HFF-Myc (cell line): ENCODE measurements around the gene AFF3.

Experiments used
- DNase-seq: peaks from one replicate; pipeline ENCODE4 v3.0.0-alpha.2; 2011; ENCODE audit warnings: low read depth; ENCODE audit errors: extremely low read depth
- H3K4me3 ChIP-seq: replicated peaks from 2 replicates; pipeline ENCODE4 v1.5.1; 2011; ENCODE audit warnings: low read depth, mild to moderate bottlenecking, control low read depth, low read length
- CTCF ChIP-seq: IDR thresholded peaks from 2 replicates; pipeline ENCODE4 v1.5.1; 2012; ENCODE audit warnings: mild to moderate bottlenecking, low read depth, low read length, control low read depth; ENCODE audit errors: missing control alignments

Gene AFF3

GRCh38 chr2:99850084-99850710 is 292.2 kb downstream of the AFF3 start:
- H3K4me3 ChIP-seq, result no peak overlapping the region
- DNase-seq, result no peak
- no peak for TF ChIP-seq CTCF

- no peak overlapping the region for H3K4me3 ChIP-seq
- no peak for TF ChIP-seq CTCF
- no peak for DNase-seq
Observed at GRCh38 chr2:99846462-99847107, 295.8 kb downstream of the AFF3 start.

GRCh38 chr2:99845296-99845695 is 297.1 kb downstream of the AFF3 start:
- DNase-seq, result no peak
- TF ChIP-seq CTCF, result no peak
- no peak overlapping the region for H3K4me3 ChIP-seq

- TF ChIP-seq CTCF, result no peak
- no peak overlapping the region for H3K4me3 ChIP-seq
- no peak for DNase-seq
Observed at GRCh38 chr2:99842451-99842850, 299.9 kb downstream of the AFF3 start.

- DNase-seq, result no peak
- no peak for TF ChIP-seq CTCF
- no peak overlapping the region for H3K4me3 ChIP-seq
Observed at GRCh38 chr2:99841749-99842148, 300.6 kb downstream of the AFF3 start.

GRCh38 chr2:99840831-99841230 is 301.6 kb downstream of the AFF3 start:
- H3K4me3 ChIP-seq, result no peak overlapping the region
- no peak for DNase-seq
- no peak for TF ChIP-seq CTCF
